ENCODE results near the gene HOPX.

Gene HOPX

DNA sequence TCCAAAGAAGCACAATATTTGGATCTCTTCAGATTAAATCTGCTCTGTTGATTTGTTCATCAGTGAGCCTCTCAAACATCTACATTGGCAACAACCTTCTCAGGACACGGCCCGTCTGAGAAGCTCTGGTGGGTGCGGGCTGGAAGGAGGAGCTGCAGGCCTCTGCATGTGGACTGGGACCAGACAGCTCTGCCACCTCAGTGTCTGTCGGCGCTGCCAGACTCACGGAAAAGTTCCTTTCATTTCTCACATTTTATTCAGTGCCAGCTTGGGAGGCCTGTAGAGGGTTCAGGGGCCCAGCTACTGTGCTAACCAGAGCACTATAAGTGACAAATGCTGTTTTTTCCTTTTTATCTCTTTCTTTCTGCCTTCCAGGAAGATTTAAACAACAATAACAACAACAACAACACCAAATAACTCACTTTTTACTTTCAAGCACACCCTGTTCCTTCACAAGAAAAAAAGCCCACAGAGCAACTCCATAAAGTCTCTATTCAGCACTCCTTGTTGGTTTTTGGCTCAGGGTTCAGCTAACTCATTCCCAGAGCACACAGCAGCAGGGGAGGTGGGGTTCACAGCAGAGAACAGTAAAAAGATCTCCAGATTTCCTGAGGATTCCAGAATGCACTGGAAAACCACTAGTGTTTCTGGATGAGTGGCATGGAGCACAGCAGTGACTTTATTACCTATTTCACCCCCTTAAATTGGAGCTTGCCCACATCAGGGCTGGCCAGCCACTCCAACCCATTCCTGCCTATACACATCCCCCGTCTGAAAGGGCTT lies 23.2 kb upstream of the HOPX start (continued):
- TF ChIP-seq ZSCAN5A (tag by site-specific recombination; IDR thresholded peaks at IDR 0.05): no peak

- Histone ChIP-seq H3K36me3 (ENCODE audit: control insufficient read depth in 2 of 2, insufficient read depth in 1 of 2, low read length in 2 of 2) (no peaks in the 10 kb centered on the region), H3K9me3 (ENCODE audit: control insufficient read depth, insufficient read depth, low read depth, low read length) (no peaks in the 10 kb centered on the region), H3K27ac (ENCODE audit: extremely low read depth, low read depth, low read length) (no peak overlapping the region), H3K4me1 (ENCODE audit: control insufficient read depth, insufficient read depth, low read length) (no peaks in the 10 kb centered on the region), H3K4me3 (ENCODE audit: low read depth, low read length) (no peak overlapping the region)
- TF ChIP-seq ZFP3 (tag by site-specific recombination; IDR thresholded peaks at IDR 0.05; ENCODE audit: low read depth) (no peak), ZNF677 (tag by site-specific recombination; IDR thresholded peaks at IDR 0.05) (no peak), ZNF132 (tag by site-specific recombination; IDR thresholded peaks at IDR 0.05; ENCODE audit: borderline replicate concordance) (no peak), ZNF394 (tag by site-specific recombination; IDR thresholded peaks at IDR 0.05; ENCODE audit: borderline replicate concordance) (no peak), ZEB2 (tag by site-specific recombination; IDR thresholded peaks at IDR 0.05) (no peak), ZFP69B (tag by site-specific recombination; IDR thresholded peaks at IDR 0.05) (no peak), WT1 (tag by site-specific recombination; IDR thresholded peaks at IDR 0.05) (no peak), ZNF239 (tag by site-specific recombination; IDR thresholded peaks at IDR 0.05) (no peak), ZNF792 (tag by site-specific recombination; IDR thresholded peaks at IDR 0.05) (no peak), BCL11A (tag by site-specific recombination; IDR thresholded peaks at IDR 0.05; ENCODE audit: low read depth) (no peak), ZNF548 (tag by site-specific recombination; IDR thresholded peaks at IDR 0.05) (no peak), ZNF76 (tag by site-specific recombination; IDR thresholded peaks at IDR 0.05; ENCODE audit: borderline replicate concordance, low read depth) (no peak), ZBTB20 (tag by site-specific recombination; IDR thresholded peaks at IDR 0.05) (no peak), ZNF621 (tag by site-specific recombination; IDR thresholded peaks at IDR 0.05) (no peak), SP3 (tag by site-specific recombination; IDR thresholded peaks at IDR 0.05) (no peak), KLF7 (tag by site-specific recombination; IDR thresholded peaks at IDR 0.05; ENCODE audit: borderline replicate concordance) (no peak), ZNF501 (tag by site-specific recombination; IDR thresholded peaks at IDR 0.05) (no peak), ZNF157 (tag by site-specific recombination; IDR thresholded peaks at IDR 0.05) (no peak), GLIS2 (tag by site-specific recombination; IDR thresholded peaks at IDR 0.05) (no peak)
- TF ChIP-seq, protein P1, sequence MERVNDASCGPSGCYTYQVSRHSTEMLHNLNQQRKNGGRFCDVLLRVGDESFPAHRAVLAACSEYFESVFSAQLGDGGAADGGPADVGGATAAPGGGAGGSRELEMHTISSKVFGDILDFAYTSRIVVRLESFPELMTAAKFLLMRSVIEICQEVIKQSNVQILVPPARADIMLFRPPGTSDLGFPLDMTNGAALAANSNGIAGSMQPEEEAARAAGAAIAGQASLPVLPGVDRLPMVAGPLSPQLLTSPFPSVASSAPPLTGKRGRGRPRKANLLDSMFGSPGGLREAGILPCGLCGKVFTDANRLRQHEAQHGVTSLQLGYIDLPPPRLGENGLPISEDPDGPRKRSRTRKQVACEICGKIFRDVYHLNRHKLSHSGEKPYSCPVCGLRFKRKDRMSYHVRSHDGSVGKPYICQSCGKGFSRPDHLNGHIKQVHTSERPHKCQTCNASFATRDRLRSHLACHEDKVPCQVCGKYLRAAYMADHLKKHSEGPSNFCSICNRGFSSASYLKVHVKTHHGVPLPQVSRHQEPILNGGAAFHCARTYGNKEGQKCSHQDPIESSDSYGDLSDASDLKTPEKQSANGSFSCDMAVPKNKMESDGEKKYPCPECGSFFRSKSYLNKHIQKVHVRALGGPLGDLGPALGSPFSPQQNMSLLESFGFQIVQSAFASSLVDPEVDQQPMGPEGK (tag by site-specific recombination; IDR thresholded peaks at IDR 0.05): no peak
- POLR2A ChIA-PET: no interaction called here
- CTCF ChIA-PET: no interaction called here
These were observed 22.3 kb upstream of the HOPX start for GRCh38 chr4:56703378-56703777.

- Histone ChIP-seq H3K9me3 (ENCODE audit: control insufficient read depth, insufficient read depth, low read depth, low read length) (no peaks in the 10 kb centered on the region), H3K4me3 (ENCODE audit: low read depth, low read length) (no peak overlapping the region), H3K4me1 (ENCODE audit: control insufficient read depth, insufficient read depth, low read length) (no peaks in the 10 kb centered on the region), H3K27ac (ENCODE audit: extremely low read depth, low read depth, low read length) (no peak overlapping the region), H3K36me3 (ENCODE audit: control insufficient read depth in 2 of 2, insufficient read depth in 1 of 2, low read length in 2 of 2) (no peaks in the 10 kb centered on the region)
- CTCF ChIA-PET: interaction anchor here (0.7 kb wide), 1 partner anchor 22 kb away, joined by 4 read pairs; no protein-coding TSS in a partner anchor
- POLR2A ChIA-PET: no interaction called here
- TF ChIP-seq IKZF3 (tag by site-specific recombination; IDR thresholded peaks at IDR 0.05) (no peak), ZNF16 (tag by site-specific recombination; IDR thresholded peaks at IDR 0.05; ENCODE audit: low read depth) (no peak), ZNF211 (tag by site-specific recombination; IDR thresholded peaks at IDR 0.05; ENCODE audit: low read depth) (no peak), ZNF558 (tag by site-specific recombination; IDR thresholded peaks at IDR 0.05) (no peak), RBAK (tag by site-specific recombination; IDR thresholded peaks at IDR 0.05) (no peak), ZNF302 (tag by site-specific recombination; IDR thresholded peaks at IDR 0.05; ENCODE audit: low read depth) (no peak), ZNF830 (tag by site-specific recombination; IDR thresholded peaks at IDR 0.05; ENCODE audit: low read depth) (no peak)
- TF ChIP-seq, protein P2, sequence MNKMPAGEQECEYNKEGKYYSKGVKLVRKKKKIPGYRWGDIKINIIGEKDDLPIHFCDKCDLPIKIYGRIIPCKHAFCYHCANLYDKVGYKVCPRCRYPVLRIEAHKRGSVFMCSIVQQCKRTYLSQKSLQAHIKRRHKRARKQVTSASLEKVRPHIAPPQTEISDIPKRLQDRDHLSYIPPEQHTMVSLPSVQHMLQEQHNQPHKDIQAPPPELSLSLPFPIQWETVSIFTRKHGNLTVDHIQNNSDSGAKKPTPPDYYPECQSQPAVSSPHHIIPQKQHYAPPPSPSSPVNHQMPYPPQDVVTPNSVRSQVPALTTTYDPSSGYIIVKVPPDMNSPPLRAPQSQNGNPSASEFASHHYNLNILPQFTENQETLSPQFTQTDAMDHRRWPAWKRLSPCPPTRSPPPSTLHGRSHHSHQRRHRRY (tag by site-specific recombination; IDR thresholded peaks at IDR 0.05): no peak
- TF ChIP-seq, protein P3, sequence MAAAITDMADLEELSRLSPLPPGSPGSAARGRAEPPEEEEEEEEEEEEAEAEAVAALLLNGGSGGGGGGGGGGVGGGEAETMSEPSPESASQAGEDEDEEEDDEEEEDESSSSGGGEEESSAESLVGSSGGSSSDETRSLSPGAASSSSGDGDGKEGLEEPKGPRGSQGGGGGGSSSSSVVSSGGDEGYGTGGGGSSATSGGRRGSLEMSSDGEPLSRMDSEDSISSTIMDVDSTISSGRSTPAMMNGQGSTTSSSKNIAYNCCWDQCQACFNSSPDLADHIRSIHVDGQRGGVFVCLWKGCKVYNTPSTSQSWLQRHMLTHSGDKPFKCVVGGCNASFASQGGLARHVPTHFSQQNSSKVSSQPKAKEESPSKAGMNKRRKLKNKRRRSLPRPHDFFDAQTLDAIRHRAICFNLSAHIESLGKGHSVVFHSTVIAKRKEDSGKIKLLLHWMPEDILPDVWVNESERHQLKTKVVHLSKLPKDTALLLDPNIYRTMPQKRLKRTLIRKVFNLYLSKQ (tag by site-specific recombination; IDR thresholded peaks at IDR 0.05; ENCODE audit: borderline replicate concordance): no peak
These were observed 20.5 kb upstream of the HOPX start for GRCh38 chr4:56701644-56702043.
